ENCODE measurements around the gene SUGP1.

- no peak for TF ChIP-seq SKI (IDR thresholded peaks at IDR 0.05; ENCODE audit: partially characterized antibody)
- no peak for TF ChIP-seq ZFP41 (CRISPR knock-in tag; IDR thresholded peaks at IDR 0.05; ENCODE audit: borderline replicate concordance)
- no peak for TF ChIP-seq CEBPB (IDR thresholded peaks at IDR 0.05; ENCODE audit: borderline replicate concordance, low read depth, low read length)
- no peak for TF ChIP-seq ATF3 (CRISPR knock-in tag; IDR thresholded peaks at IDR 0.05)
- no peak for TF ChIP-seq TCF7L2 (IDR thresholded peaks at IDR 0.05; ENCODE audit: low read depth, low read length)
- TF ChIP-seq CTCF (CRISPR knock-in tag; IDR thresholded peaks at IDR 0.05), result 0 out of 2 replicates have a peak, but pooled peaks have one; percentile 4
- TF ChIP-seq NR0B2 (CRISPR knock-in tag; IDR thresholded peaks at IDR 0.05), result no peak
- TF ChIP-seq ELF1 (CRISPR knock-in tag; IDR thresholded peaks at IDR 0.05), result no peak
- TF ChIP-seq ISX (CRISPR knock-in tag; conservative IDR thresholded peaks at IDR 0.05), result no peak
- TF ChIP-seq ERF (CRISPR knock-in tag; IDR thresholded peaks at IDR 0.05), result no peak
- TF ChIP-seq CBX5 (CRISPR knock-in tag; IDR thresholded peaks at IDR 0.05; ENCODE audit: borderline replicate concordance), result no peak
- no peak for TF ChIP-seq U2AF2 (IDR thresholded peaks at IDR 0.05; ENCODE audit: low read depth, low read length)
- no peak for TF ChIP-seq ZNF512 (CRISPR knock-in tag; IDR thresholded peaks at IDR 0.05)
- TF ChIP-seq ZNF670 (CRISPR knock-in tag; IDR thresholded peaks at IDR 0.05; ENCODE audit: borderline replicate concordance), result no peak
Observed at GRCh38 chr19:19297759-19298158, 22.6 kb downstream of the SUGP1 start.
